ENCODE data around the gene SEC31B. TPM values are rescaled to one million over a fixed set of nuclear protein-coding genes. Genes with fewer than 3 reads are reported as not detected.

The SEC31B gene
- total and polyA plus RNA-seq, 9 of the 15 experiments (the other 6 are each of a cell fraction or from before 2014, with no cell fraction given), result 0.91 to 7.0 (median 2.4) TPM

- TF ChIP-seq ELF1 (tag; IDR thresholded peaks at IDR 0.05), result no peak
- TF ChIP-seq CAMTA2 (CRISPR knock-in tag; conservative IDR thresholded peaks at IDR 0.05), result no peak
- TF ChIP-seq ZNF699 (CRISPR knock-in tag; IDR thresholded peaks at IDR 0.05; ENCODE audit: insufficient replicate concordance), result no peak
- no peak for TF ChIP-seq CHD1 (IDR thresholded peaks at IDR 0.05; ENCODE audit: low read length)
- no peak for TF ChIP-seq ARNT (IDR thresholded peaks at IDR 0.05)
- no peak for TF ChIP-seq ZNF551 (CRISPR knock-in tag; IDR thresholded peaks at IDR 0.05)
- TF ChIP-seq ZNF449 (CRISPR knock-in tag; IDR thresholded peaks at IDR 0.05), result no peak
- no peak for TF ChIP-seq ZNF668 (CRISPR knock-in tag; IDR thresholded peaks at IDR 0.05)
- no peak for TF ChIP-seq NEUROD1 (IDR thresholded peaks at IDR 0.05; ENCODE audit: borderline replicate concordance, low read depth, low read length, partially characterized antibody)
- no peak for TF ChIP-seq TARDBP (IDR thresholded peaks at IDR 0.05)
- TF ChIP-seq SIN3B (IDR thresholded peaks at IDR 0.05; ENCODE audit: low read depth), result no peak
- TF ChIP-seq DEAF1 (CRISPR knock-in tag; IDR thresholded peaks at IDR 0.05), result peak; percentile 39; the same call in 1 of the 2 replicates
- TF ChIP-seq ZNF586 (CRISPR knock-in tag; conservative IDR thresholded peaks at IDR 0.05), result no peak
- no peak for TF ChIP-seq TFE3 (CRISPR knock-in tag; IDR thresholded peaks at IDR 0.05)
- no peak for TF ChIP-seq LCOR (CRISPR knock-in tag; IDR thresholded peaks at IDR 0.05)
- peak; percentile 71; the same call in 1 of the 2 replicates for TF ChIP-seq MYNN (IDR thresholded peaks at IDR 0.05)
- TF ChIP-seq MYNN (CRISPR knock-in tag; IDR thresholded peaks at IDR 0.05), result no peak
- no peak for TF ChIP-seq ZNF444 (CRISPR knock-in tag; IDR thresholded peaks at IDR 0.05)
- TF ChIP-seq SRSF7 (optimal IDR thresholded peaks at IDR 0.05; ENCODE audit: low read depth, low read length), result no peak
- TF ChIP-seq CTCF (IDR thresholded peaks at IDR 0.05 in 2 of 3, conservative IDR thresholded peaks at IDR 0.05 in 1 of 3; ENCODE audit: insufficient read depth in 2 of 3, low read depth in 1 of 3, low read length in 3 of 3), result peak; percentile 67 to 78 (median 74)
- no peak for TF ChIP-seq YBX1 (IDR thresholded peaks at IDR 0.05)
- 0 out of 2 replicates have a peak, but pooled peaks have one; percentile 35 for TF ChIP-seq ZNF740 (CRISPR knock-in tag; IDR thresholded peaks at IDR 0.05)
- TF ChIP-seq ZNF740 (tag; IDR thresholded peaks at IDR 0.05), result no peak
Observed at GRCh38 chr10:100508691-100509150, 10.9 kb downstream of the SEC31B start (continued).
